ENCODE measurements around the gene CKAP2L.

- no peak for TF ChIP-seq CTCF (IDR thresholded peaks at IDR 0.05)
- no peak for TF ChIP-seq POLR2A (IDR thresholded peaks at IDR 0.05)
Observed at GRCh38 chr2:112722816-112723546, 41.4 kb downstream of the CKAP2L start.

All from thyroid gland (tissue), 4 donors.